ENCODE measurements around the gene LRRN2.

- no peak for TF ChIP-seq POLR2A (IDR thresholded peaks at IDR 0.05)
- TF ChIP-seq CTCF (IDR thresholded peaks at IDR 0.05): no peak
Measured at GRCh38 chr1:204653590-204654340, 31.8 kb downstream of the LRRN2 start.

All from lower leg skin (tissue), 3 donors.